Stomach (tissue), 4 donors: ENCODE measurements around the gene H19.

Source experiments
- EP300 ChIP-seq: sonication (generic); formaldehyde crosslinking; IDR thresholded peaks from one replicate; pipeline ENCODE4 v1.6.1; 2017; ENCODE audit warnings: antibody characterized with exemption
- POLR2AphosphoS5 ChIP-seq, 3 donors: sonication (generic); formaldehyde crosslinking; IDR thresholded peaks; one replicate each; pipeline ENCODE4 v1.6.1; 2016; ENCODE audit warnings: antibody characterized with exemption in 3 of 3

DNA sequence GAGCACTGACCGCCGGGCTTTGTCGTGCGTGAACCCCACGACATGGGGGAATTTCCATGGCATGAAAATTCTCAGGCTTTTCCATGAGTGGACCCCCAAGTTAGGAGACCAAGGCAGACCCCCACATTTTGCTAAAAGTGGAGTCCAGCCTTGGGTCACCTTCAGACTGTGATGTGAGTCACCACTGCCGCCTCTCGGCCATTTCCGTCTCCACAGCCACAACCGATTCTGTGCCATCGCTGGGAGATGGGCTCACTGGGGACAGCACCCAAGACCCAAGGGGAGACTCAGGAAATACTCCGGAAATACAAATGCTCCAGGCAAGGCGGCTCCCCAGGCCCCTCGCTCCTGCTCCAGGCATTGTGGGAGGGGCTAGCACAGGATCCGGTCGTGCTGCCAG lies 1.2 kb upstream of the H19 start:
- TF ChIP-seq EP300, result no peak
- TF ChIP-seq POLR2AphosphoS5 (IDR thresholded peaks at IDR 0.05), result no peak
